OCI-LY3 (cell line): ENCODE measurements around the gene MAP3K7.

Source experiments
- CTCF ChIP-seq: fragments of 200-600, 300-600 bp; sonication (generic); IDR thresholded peaks from 2 replicates; pipeline ENCODE4 v1.5.1; 2014; ENCODE audit warnings: antibody characterized with exemption, low read length, low read depth
- EZH2phosphoT487 ChIP-seq: fragments of 200-600 bp; shearing (Covaris generic); IDR thresholded peaks from 2 replicates; pipeline ENCODE4 v1.6.1; 2018; ENCODE audit warnings: antibody characterized with exemption, mixed run types, low read depth

GRCh38 chr6:90557006-90557405 is 29.9 kb downstream of the MAP3K7 start:
- TF ChIP-seq CTCF = no peak
- no peak for TF ChIP-seq EZH2phosphoT487
